Uterus (tissue), 4 donors: Measurements from ENCODE around the gene PRKAR1B. TPM values are rescaled to one million over a fixed set of nuclear protein-coding genes. Genes with fewer than 3 reads are reported as not detected.

Experiments used
- DNase-seq, 2 donors: peaks; one replicate each; pipeline ENCODE4 v3.0.0-alpha.2; 2019 to 2020
- H3K27ac ChIP-seq, 2 donors: fragments of 200-600 bp; sonication (generic); 1 replicate in 1 of 2; 2 replicates in 1 of 2; pipeline ENCODE4 v1.5.1; 2016 to 2018
- H3K27me3 ChIP-seq, 2 donors: fragments of 200-600 bp; sonication (generic); one replicate each; pipeline ENCODE4 v1.5.1; 2018 to 2019; ENCODE audit warnings: control low read depth in 1 of 2
- H3K36me3 ChIP-seq, 2 donors: fragments of 200-600 bp; sonication (generic); one replicate each; pipeline ENCODE4 v1.5.1; 2019; ENCODE audit warnings: control low read depth in 1 of 2
- H3K4me1 ChIP-seq, 2 donors: fragments of 200-600 bp; sonication (generic); one replicate each; pipeline ENCODE4 v1.5.1; 2018 to 2019; ENCODE audit warnings: control low read depth in 1 of 2
- H3K4me3 ChIP-seq, 2 donors: fragments of 200-600 bp; sonication (generic); 1 replicate in 1 of 2; 2 replicates in 1 of 2; pipeline ENCODE4 v1.5.1; 2018 to 2019; ENCODE audit warnings: mild to moderate bottlenecking in 1 of 2
- H3K9me3 ChIP-seq, 2 donors: fragments of 200-600 bp; sonication (generic); one replicate each; pipeline ENCODE4 v1.5.1; 2019; ENCODE audit warnings: control low read depth in 1 of 2
- CTCF ChIP-seq, 4 experiments: fragments of 200-600 bp in 2 of 4; fragments of 450-650 bp in 2 of 4; sonication (generic) in 2 of 4; IDR thresholded peaks; one replicate each; pipeline ENCODE4 v1.5.1; 2016 to 2019; ENCODE audit warnings: antibody characterized with exemption in 4 of 4, mild to moderate bottlenecking in 2 of 4, moderate library complexity in 1 of 4
- POLR2A ChIP-seq, 2 donors: fragments of 450-650 bp; IDR thresholded peaks; one replicate each; pipeline ENCODE4 v1.6.1; 2016; ENCODE audit warnings: antibody characterized with exemption in 2 of 2, mild to moderate bottlenecking in 1 of 2, moderate library complexity in 1 of 2
- intact Hi-C: fragments of 100-400 bp; cut with DNase I; formaldehyde crosslinking; loops from one replicate; pipeline ENCODE4 v1.15.1; 2023; ENCODE audit warnings: low total_unique reads
- total RNA-seq, 4 donors: library from RNA; depleted of rRNA in 3 of 4; stranded (reverse); fragments of >200 nt in 3 of 4; gene quantifications; one replicate each; pipeline versions ENCODE4 v1.1.0 to v1.2.4, GENCODE V29; 2014 to 2023
- donor health status: DM: yes; HTN: yes; CAD: no.

PRKAR1B gene
- total RNA-seq, 4 donors from 2014 or later, result 1.0 to 45.2 (median 28.7) TPM

GRCh38 chr7:676972-677385 is 50.1 kb downstream of the PRKAR1B start:
- no peaks in the 10 kb centered on the region for H3K9me3 ChIP-seq
- H3K4me1 ChIP-seq, result no peaks in the 10 kb centered on the region
- H3K27ac ChIP-seq, result no peak overlapping the region
- TF ChIP-seq POLR2A (IDR thresholded peaks at IDR 0.05) (no peak), CTCF (IDR thresholded peaks at IDR 0.05) (no peak)
- no peak for DNase-seq
- no peaks in the 10 kb centered on the region for H3K27me3 ChIP-seq
- intact Hi-C loops, result no loop called here
- no peaks in the 10 kb centered on the region for H3K36me3 ChIP-seq
- H3K4me3 ChIP-seq, result no peak overlapping the region

- H3K27ac ChIP-seq, result no peak overlapping the region
- no peak for DNase-seq
- H3K4me1 ChIP-seq, result no peaks in the 10 kb centered on the region
- H3K9me3 ChIP-seq, result no peaks in the 10 kb centered on the region
- H3K4me3 ChIP-seq, result no peak overlapping the region
- no peaks in the 10 kb centered on the region for H3K27me3 ChIP-seq
- TF ChIP-seq POLR2A (IDR thresholded peaks at IDR 0.05), result no peak
- no peak for TF ChIP-seq CTCF (IDR thresholded peaks at IDR 0.05)
- no peaks in the 10 kb centered on the region for H3K36me3 ChIP-seq
- intact Hi-C loops, result no loop called here
Observed at GRCh38 chr7:676246-676971, 50.7 kb downstream of the PRKAR1B start.

DNA sequence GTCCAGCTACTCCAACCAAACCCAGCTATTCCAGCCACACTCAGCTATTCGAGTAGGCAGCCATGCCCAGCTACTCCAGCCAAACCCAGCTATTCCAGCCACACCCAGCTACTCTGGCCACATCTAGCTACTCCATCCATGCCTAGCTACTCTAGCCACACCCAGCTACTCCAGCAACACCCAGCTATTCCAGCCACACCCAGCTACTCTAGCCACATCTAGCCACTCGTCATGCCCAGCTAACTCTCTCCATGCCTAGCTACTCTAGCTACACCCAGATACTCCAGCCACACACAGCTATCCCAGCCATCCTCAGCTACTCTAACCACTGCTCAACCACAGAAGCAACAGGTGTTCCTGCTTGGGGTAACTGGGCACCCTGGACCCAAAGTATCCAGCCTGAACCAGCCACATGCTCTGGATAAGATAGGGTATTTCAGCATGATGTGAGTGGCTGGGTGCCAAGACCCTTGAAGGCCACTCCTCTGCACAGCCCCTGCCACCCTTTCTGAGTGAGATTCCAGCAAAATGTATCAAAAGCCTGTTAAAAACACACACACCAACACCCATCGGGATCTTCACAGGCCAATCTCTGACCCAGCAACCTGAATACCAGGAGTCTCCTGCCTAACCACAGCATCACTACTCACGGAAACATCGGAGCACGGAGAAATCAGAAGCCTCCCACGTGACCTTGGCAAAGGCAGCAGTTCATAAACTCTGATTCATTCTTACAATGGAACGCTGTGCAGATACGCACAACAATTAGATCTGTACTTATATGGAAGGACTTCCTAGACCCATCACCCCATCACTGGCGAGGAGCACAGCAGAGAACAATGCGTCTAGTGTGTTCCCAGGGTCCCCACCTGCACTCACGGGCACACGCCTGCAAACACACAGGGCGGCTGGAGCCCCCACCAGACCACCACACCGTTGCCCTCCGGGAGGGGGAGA is 52.3 kb downstream of the PRKAR1B start:
- Histone ChIP-seq H3K36me3 (no peaks in the 10 kb centered on the region), H3K9me3 (no peaks in the 10 kb centered on the region), H3K27me3 (no peaks in the 10 kb centered on the region), H3K4me3 (no peak overlapping the region), H3K4me1 (no peaks in the 10 kb centered on the region), H3K27ac (peak overlapping the region; percentile 39 to 68)
- peak in 1 of 2 donors; percentile 80 for DNase-seq
- TF ChIP-seq CTCF (IDR thresholded peaks at IDR 0.05) (no peak), POLR2A (IDR thresholded peaks at IDR 0.05) (no peak)
- intact Hi-C loops, result no loop called here

- Histone ChIP-seq H3K4me3 (no peak overlapping the region), H3K27ac (peak overlapping the region; percentile 39 to 68), H3K27me3 (no peaks in the 10 kb centered on the region), H3K9me3 (no peaks in the 10 kb centered on the region), H3K4me1 (no peaks in the 10 kb centered on the region), H3K36me3 (no peaks in the 10 kb centered on the region)
- no peak for TF ChIP-seq POLR2A (IDR thresholded peaks at IDR 0.05)
- intact Hi-C loops, result no loop called here
- no peak for DNase-seq
Observed at GRCh38 chr7:673681-674453, 53.2 kb downstream of the PRKAR1B start.

GRCh38 chr7:672891-673290 is 54.2 kb downstream of the PRKAR1B start:
- peaks cover 0 to under 1% of the 10 kb centered on the region in 2 donors for H3K4me1 ChIP-seq

More at GRCh38 chr7:672891-673290, 54.2 kb downstream of the PRKAR1B start:
- no peak overlapping the region for H3K4me3 ChIP-seq
- no peaks in the 10 kb centered on the region for H3K27me3 ChIP-seq
- DNase-seq, result no peak
- TF ChIP-seq CTCF (IDR thresholded peaks at IDR 0.05) (no peak), POLR2A (IDR thresholded peaks at IDR 0.05) (no peak)
- intact Hi-C loops, result no loop called here
- H3K9me3 ChIP-seq, result no peaks in the 10 kb centered on the region
- H3K36me3 ChIP-seq, result no peaks in the 10 kb centered on the region
- no peak overlapping the region for H3K27ac ChIP-seq
